IPS DF 19.7 (cell line): ENCODE data around the gene ACAP2.
"Not testable (repeated sequence)": the region's sequence is repeated elsewhere in the genome, so short reads cannot be mapped to it uniquely, and the experiment has no call there.

ENCODE experiments used
- DNase-seq: peaks from one replicate; pipeline ENCODE4 v3.0.0-alpha.2; 2013; ENCODE audit warnings: low read depth, low spot score

ACAP2 gene

DNA sequence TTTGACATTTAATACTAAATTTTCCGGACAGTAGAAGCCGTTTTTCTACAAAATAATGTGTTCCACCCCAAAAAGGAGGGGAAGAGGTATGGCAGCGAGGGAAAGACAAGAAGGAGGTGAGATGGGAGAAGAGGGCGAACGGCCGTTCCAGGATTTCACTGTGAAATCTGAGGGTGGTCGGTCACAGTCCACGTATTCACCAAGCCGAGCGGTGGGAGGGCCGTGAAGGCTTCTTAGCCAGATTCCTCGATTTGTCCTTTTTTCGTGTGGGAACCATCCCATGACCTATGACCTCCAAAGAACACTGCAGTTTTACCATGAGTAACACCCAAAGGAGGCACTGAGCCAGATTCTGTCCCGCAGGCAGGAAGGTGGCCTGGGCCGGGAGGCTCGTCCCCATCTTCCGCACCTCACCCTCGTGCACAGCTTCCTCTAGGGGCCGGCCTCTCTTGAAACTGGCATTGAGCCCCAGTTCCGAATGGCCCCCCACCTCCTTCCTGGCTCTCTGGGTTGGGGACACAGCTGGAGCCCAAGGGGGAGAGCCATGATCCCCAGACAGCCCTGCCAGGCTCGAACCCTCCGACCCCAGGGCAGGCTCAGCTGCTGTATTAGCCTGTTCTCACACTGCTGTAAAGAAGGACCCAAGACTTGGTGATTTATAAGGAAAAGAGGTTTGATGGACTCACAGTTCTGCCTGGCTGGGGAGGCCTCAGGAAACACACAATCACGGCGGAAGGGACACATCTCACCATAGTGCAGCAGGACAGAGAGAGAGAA, 195.5 kb downstream of the ACAP2 start:
- DNase-seq: no peak

- DNase-seq: no peak
These were observed 196.2 kb downstream of the ACAP2 start for GRCh38 chr3:195246581-195246995.

DNA sequence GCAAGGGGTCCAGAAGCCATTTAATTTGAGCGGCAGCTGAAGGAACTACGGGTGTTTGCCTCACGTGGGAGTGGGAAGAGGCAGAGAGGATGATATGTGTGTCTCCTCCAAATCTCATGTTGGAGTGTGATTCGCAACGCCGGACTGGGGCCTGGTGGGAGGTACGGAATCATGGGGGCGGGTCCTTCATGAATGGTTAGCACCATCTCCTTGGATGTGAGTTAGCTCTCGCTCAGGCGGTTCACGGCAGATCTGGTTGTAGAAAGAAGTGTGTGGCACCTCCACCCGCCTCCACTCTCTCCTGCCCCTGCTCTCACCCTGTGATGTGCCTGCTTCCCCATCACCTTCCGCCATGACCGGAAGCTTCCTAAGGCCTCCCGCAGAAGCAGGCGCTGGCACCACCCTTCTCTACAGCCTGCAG, 197.3 kb downstream of the ACAP2 start:
- no peak for DNase-seq

- no peak for DNase-seq
These were observed 201.0 kb downstream of the ACAP2 start for GRCh38 chr3:195241592-195242355.

DNA sequence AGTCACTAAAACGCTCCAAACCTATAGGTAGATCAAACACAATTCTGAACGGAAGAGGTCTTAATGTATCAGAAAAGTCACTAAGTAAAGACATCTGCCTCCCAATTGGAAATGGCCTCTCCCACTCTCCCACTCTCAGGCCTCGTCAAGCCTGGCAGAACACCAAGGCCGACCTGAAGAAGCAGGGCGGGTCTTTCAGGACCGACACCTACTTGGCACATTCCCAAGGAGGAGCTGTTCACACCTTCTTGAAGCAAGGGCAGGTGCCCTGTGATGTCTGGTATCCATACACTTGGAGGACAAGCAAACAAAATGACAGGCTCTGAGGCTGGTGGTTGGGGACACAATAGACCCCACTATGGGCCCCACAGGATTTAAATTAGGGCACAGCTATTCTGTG, 201.9 kb downstream of the ACAP2 start:
- DNase-seq: no peak

- no peak for DNase-seq
These were observed 202.6 kb downstream of the ACAP2 start for GRCh38 chr3:195240171-195240701.

DNA sequence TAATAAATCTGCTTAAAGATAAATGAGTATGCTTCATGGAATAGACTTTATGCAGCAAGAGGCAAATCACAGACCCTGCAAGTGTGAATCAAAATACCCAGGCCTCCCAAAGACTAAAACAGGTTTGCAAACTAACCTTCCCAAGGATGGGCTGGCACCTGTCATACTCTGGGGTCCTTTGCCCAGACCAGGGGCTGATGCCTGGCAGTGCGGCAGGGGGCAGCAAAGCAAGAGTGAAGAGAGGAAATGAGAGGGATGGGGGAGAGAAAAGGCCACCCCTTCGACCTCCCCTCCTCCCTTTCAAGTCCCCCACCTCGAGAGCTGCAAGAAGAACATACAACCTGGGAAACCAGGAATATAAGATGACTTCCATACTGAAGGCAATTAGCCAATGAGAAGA, 203.7 kb downstream of the ACAP2 start:
- DNase-seq: no peak

DNA sequence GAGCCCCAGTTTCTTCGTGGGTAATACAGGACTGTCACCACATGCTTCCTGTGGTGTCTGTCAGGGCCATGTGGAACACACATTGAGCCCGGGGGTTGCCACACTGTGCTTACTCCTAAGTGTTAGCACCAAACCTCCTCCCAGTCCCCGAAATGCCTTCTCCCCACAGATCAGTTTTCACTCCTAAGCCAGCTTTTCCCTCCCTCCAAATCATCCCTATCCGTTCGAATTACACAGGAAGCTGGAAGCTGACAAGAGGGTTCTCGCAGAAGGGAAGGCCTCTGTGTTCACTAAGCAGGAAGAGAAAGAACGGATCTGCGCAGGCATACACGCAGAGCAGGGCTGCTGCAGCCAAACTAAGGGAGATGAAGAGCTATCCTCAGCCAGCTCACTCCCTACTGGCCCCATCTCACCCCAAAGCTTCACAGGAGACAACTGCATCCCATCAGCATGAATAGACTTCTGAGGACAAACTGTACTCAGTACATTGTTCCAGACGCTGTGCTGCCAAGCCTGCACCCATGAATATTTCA, 204.2 kb downstream of the ACAP2 start:
- no peak for DNase-seq

GRCh38 chr3:195238081-195238571, 204.7 kb downstream of the ACAP2 start:
- DNase-seq: no peak

DNA sequence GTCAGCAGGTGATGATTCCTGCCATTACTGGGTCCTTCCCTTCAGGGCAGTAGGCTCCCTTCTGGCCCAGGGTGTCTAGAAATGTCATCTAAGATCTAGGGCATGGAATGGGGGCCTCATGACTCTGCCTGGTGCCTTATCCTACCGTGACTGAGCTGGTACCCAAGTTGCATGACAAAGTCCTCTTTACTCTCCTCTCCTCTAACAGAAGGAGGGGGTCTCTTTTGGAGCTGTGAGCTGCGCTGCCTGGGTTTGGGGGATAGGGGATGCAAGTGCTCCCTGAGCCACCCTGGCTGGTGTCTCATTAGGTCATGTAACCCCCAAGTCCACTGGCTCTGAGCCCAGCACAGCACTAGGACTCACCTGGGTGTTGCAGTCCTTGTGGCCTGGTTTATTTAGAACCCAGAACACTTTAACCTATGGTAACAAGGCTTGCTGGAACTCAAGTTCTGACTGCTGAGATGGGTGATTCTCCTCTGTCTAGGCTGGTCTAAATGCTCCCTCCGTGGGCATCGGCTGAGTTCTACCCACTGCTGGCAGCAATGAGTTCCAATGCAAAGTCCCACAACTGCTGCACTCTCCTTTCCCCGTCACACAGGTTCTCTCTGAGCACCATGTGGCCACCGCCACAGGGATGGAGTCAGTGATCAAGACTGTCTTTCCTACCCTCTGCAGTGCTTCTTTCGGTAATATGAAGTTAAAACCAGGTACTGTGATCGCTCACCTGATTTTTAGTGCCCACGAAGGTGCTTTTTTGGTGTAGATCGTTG, 205.8 kb downstream of the ACAP2 start:
- DNase-seq: no peak

DNA sequence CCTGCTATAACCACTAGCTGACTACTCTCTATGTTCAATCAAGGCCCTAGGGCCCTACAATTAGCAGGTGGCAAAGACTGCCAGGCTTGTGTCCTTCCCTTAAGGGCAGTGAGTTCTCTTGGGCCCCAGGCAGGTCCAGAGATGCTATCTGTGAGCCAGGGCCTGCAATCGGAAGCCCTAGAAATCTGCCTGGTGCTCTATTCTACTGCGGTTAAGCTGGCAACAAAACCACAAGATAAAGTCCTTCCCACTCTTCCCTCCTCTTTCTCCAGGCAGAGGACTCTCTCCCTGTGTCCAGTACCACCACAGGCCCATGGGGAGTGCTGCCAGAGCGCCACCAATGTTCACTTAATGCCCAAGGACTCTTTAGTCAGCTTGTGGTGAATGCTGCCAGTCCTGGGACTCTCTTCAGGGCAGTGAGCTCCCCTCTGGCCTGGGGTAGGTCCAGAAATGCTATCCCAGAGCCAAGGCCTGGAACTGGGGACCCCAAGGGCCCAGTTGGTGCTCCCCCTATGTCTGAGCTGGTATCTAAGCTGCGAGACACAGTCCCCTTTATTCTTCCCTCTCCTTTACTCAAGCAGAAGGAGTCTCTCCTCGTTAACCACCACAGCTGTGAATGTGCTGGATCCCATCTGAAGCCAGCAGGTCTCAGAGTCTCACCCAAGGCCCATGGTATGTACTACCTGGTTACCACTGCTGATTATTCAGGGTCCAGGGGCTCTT, 206.6 kb downstream of the ACAP2 start:
- DNase-seq: no peak

GRCh38 chr3:195230244-195230643, 212.6 kb downstream of the ACAP2 start:
- DNase-seq: no peak

DNA sequence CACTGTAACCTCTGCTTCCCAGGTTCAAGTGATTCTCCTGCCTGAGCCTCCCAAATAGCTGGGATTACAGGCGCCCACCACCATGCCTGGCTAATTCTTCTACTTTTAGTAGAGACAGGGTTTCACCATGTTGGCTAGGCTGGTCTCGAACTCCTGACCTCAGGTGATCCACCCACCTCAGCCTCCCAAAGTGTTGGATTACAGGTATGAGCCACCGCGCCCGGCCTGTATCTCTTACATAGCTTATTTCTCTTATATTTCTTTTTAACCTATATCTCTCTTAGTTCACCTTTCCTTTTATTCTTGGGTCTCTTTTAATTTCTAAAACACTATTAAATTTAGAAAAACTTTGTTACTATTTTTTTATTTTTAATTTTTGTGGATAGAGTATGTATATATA, 213.9 kb downstream of the ACAP2 start:
- not testable (repeated sequence) for DNase-seq

GRCh38 chr3:195227871-195228270, 214.9 kb downstream of the ACAP2 start:
- DNase-seq: no peak

- DNase-seq: no peak
These were observed 215.8 kb downstream of the ACAP2 start for GRCh38 chr3:195226900-195227447.

DNA sequence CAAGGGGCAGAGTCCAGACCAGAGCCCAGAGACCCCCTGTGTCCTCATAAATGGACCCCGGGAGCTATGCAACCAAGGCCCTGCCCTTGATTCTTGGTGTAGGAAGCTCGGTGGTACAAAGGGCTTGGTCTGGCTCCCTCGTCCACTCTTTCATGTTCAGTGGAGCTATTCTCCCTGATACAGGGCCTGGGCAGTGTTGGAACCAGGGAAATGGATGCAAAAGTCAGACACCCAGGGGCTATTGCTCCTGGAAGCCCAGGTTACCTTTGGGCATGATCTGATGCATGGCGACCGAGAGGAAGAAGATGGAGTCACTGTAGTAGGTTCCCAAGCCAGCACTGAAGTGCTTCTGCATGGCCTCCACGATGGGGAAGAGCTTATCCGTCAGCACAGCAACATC, 216.4 kb downstream of the ACAP2 start:
- no peak for DNase-seq

GRCh38 chr3:195224980-195225580, 217.7 kb downstream of the ACAP2 start:
- no peak for DNase-seq
